ENCODE data around the gene RBFOX1.

The RBFOX1 gene

GRCh38 chr16:7534749-7535148 lies 202.1 kb downstream of the RBFOX1 start:
- no peak for DNase-seq

GRCh38 chr16:7541026-7541425 lies 208.4 kb downstream of the RBFOX1 start:
- DNase-seq = no peak

GRCh38 chr16:7545251-7545650 lies 212.6 kb downstream of the RBFOX1 start:
- DNase-seq = no peak

GRCh38 chr16:7546948-7547347 lies 214.3 kb downstream of the RBFOX1 start:
- no peak for DNase-seq

GRCh38 chr16:7547736-7548135 lies 215.1 kb downstream of the RBFOX1 start:
- DNase-seq = no peak

- DNase-seq = no peak
Observed at GRCh38 chr16:7548796-7549318, 216.2 kb downstream of the RBFOX1 start.

GRCh38 chr16:7550096-7550495 lies 217.5 kb downstream of the RBFOX1 start:
- DNase-seq = no peak

- no peak for DNase-seq
Observed at GRCh38 chr16:7555459-7555858, 222.8 kb downstream of the RBFOX1 start.

GRCh38 chr16:7561908-7562405 lies 229.3 kb downstream of the RBFOX1 start:
- DNase-seq = no peak

GRCh38 chr16:7566360-7566759 lies 233.7 kb downstream of the RBFOX1 start:
- no peak for DNase-seq

GRCh38 chr16:7571366-7571765 lies 238.7 kb downstream of the RBFOX1 start:
- DNase-seq = no peak

GRCh38 chr16:7577588-7577987 lies 244.9 kb downstream of the RBFOX1 start:
- no peak for DNase-seq

- no peak for DNase-seq
Observed at GRCh38 chr16:7579454-7579853, 246.8 kb downstream of the RBFOX1 start.

GRCh38 chr16:7581175-7581574 lies 248.5 kb downstream of the RBFOX1 start:
- DNase-seq = no peak

- DNase-seq = no peak
Observed at GRCh38 chr16:7583396-7583795, 250.8 kb downstream of the RBFOX1 start.

- no peak for DNase-seq
Observed at GRCh38 chr16:7584561-7584960, 251.9 kb downstream of the RBFOX1 start.

GRCh38 chr16:7585705-7586104 lies 253.1 kb downstream of the RBFOX1 start:
- no peak for DNase-seq

- no peak for DNase-seq
Observed at GRCh38 chr16:7590934-7591333, 258.3 kb downstream of the RBFOX1 start.

GRCh38 chr16:7596308-7596707 lies 263.7 kb downstream of the RBFOX1 start:
- no peak for DNase-seq

GRCh38 chr16:7597677-7598076 lies 265.0 kb downstream of the RBFOX1 start:
- DNase-seq = no peak

GRCh38 chr16:7601100-7601499 lies 268.5 kb downstream of the RBFOX1 start:
- no peak for DNase-seq

- DNase-seq = no peak
Observed at GRCh38 chr16:7602291-7602950, 269.8 kb downstream of the RBFOX1 start.

GRCh38 chr16:7605812-7606211 lies 273.2 kb downstream of the RBFOX1 start:
- no peak for DNase-seq

GRCh38 chr16:7612671-7613070 lies 280.0 kb downstream of the RBFOX1 start:
- DNase-seq = no peak

- no peak for DNase-seq
Observed at GRCh38 chr16:7613518-7613917, 280.9 kb downstream of the RBFOX1 start.

Measured in stimulated activated CD4-positive, alpha-beta T cell treated with anti-CD3 and anti-CD28 coated beads, Interleukin-2, amount 100 ng/mL, for 48 hours (primary cell).